Esophagus muscularis mucosa (tissue), 4 donors: ENCODE data around the gene CD34. TPM values are rescaled to one million over a fixed set of nuclear protein-coding genes. Genes with fewer than 3 reads are reported as not detected.

Source experiments
- DNase-seq: peaks from one replicate; pipeline ENCODE4 v3.0.0-alpha.2; 2017; ENCODE audit errors: extremely low spot score
- H3K27ac ChIP-seq, 4 donors: fragments of 200-600 bp; sonication (generic); replicated peaks in 1 of 4; 1 replicate in 3 of 4; 2 replicates in 1 of 4; pipeline ENCODE4 v1.5.1; 2016 to 2019; ENCODE audit warnings: mild to moderate bottlenecking in 1 of 4
- H3K27me3 ChIP-seq, 4 donors: fragments of 200-600 bp; sonication (generic); one replicate each; pipeline versions ENCODE4 v1.5.1 to v1.6.0; 2016 to 2019
- H3K36me3 ChIP-seq, 4 donors: fragments of 200-600 bp; sonication (generic); one replicate each; pipeline ENCODE4 v1.5.1; 2016 to 2019
- H3K4me1 ChIP-seq, 4 donors: fragments of 200-600 bp; sonication (generic); one replicate each; pipeline ENCODE4 v1.5.1; 2016 to 2019
- H3K4me3 ChIP-seq, 4 donors: fragments of 200-600 bp; sonication (generic); 1 replicate in 2 of 4; 2 replicates in 2 of 4; pipeline ENCODE4 v1.5.1; 2016 to 2019; ENCODE audit warnings: mild to moderate bottlenecking in 4 of 4, moderate library complexity in 1 of 4
- H3K9me3 ChIP-seq, 4 donors: fragments of 200-600 bp; sonication (generic); 1 replicate in 3 of 4; 2 replicates in 1 of 4; pipeline ENCODE4 v1.5.1; 2016 to 2019
- CTCF ChIP-seq, 3 experiments: fragments of 200-600 bp in 2 of 3; fragments of 450-650 bp in 1 of 3; sonication (generic) in 2 of 3; IDR thresholded peaks; one replicate each; pipeline ENCODE4 v1.5.1; 2017 to 2019; ENCODE audit warnings: antibody characterized with exemption in 3 of 3, mild to moderate bottlenecking in 2 of 3, moderate library complexity in 1 of 3
- EP300 ChIP-seq: sonication (generic); formaldehyde crosslinking; IDR thresholded peaks from one replicate; pipeline ENCODE4 v1.6.1; 2017; ENCODE audit warnings: antibody characterized with exemption
- POLR2A ChIP-seq: fragments of 450-650 bp; IDR thresholded peaks from one replicate; pipeline ENCODE4 v1.6.1; 2017; ENCODE audit warnings: antibody characterized with exemption, moderate library complexity, mild to moderate bottlenecking, low read depth
- POLR2AphosphoS5 ChIP-seq, 2 donors: sonication (generic); formaldehyde crosslinking; IDR thresholded peaks; one replicate each; pipeline ENCODE4 v1.6.1; 2017; ENCODE audit warnings: antibody characterized with exemption in 2 of 2
- WGBS: methylation state at CpG from one replicate; pipeline ENCODE4 v1.1.5; 2018; 5-methylcytosine and 5-hydroxymethylcytosine counted together
- intact Hi-C: fragments of 100-400 bp; cut with DNase I; formaldehyde crosslinking; loops from one replicate; pipeline ENCODE4 v1.15.1; 2023
- total RNA-seq, 4 donors: library from RNA; depleted of rRNA; stranded (reverse); fragments of >200 nt; gene quantifications; one replicate each; pipeline versions ENCODE4 v1.1.0 to v1.2.1, GENCODE V29; 2016

Gene CD34
- total RNA-seq, 4 donors from 2014 or later: 70.2 to 136 (median 93.3) TPM

GRCh38 chr1:207875532-207875931 is 35.4 kb downstream of the CD34 start:
- H3K36me3 ChIP-seq: peaks cover 0 to 13% (median 0%) of the 10 kb centered on the region in 4 donors
- no peaks in the 10 kb centered on the region for H3K9me3 ChIP-seq
- TF ChIP-seq POLR2AphosphoS5 (IDR thresholded peaks at IDR 0.05) (no peak), EP300 (no peak), POLR2A (no peak), CTCF (IDR thresholded peaks at IDR 0.05) (no peak)
- 68% methylated on average over 4 of the region's 4 CpGs for WGBS
- intact Hi-C loops: no loop called here
- no peak overlapping the region for H3K4me3 ChIP-seq
- no peak overlapping the region for H3K27ac ChIP-seq
- DNase-seq: no peak
- no peaks in the 10 kb centered on the region for H3K27me3 ChIP-seq
- H3K4me1 ChIP-seq: peaks cover 15 to 38% (median 36%) of the 10 kb centered on the region in 4 donors

- 44% methylated on average over 8 of the region's 8 CpGs for WGBS
- DNase-seq: no peak
- Histone ChIP-seq H3K27me3 (no peaks in the 10 kb centered on the region), H3K36me3 (no peaks in the 10 kb centered on the region), H3K27ac (peak overlapping the region; percentile 16 to 49 (median 24)), H3K4me1 (peaks cover 21 to 52% (median 49%) of the 10 kb centered on the region in 4 donors), H3K9me3 (no peaks in the 10 kb centered on the region), H3K4me3 (no peak overlapping the region)
- intact Hi-C loops: loop anchor here (5.0 kb wide), 1 partner anchor 121 kb away; the partner anchor contains the start of gene CD46
- no peak for TF ChIP-seq POLR2A
- no peak for TF ChIP-seq CTCF (IDR thresholded peaks at IDR 0.05)
- no peak for TF ChIP-seq POLR2AphosphoS5 (IDR thresholded peaks at IDR 0.05)
- no peak for TF ChIP-seq EP300
Measured at GRCh38 chr1:207873055-207873890, 37.7 kb downstream of the CD34 start.

GRCh38 chr1:207872621-207873020 is 38.3 kb downstream of the CD34 start:
- Histone ChIP-seq H3K9me3 (no peaks in the 10 kb centered on the region), H3K4me3 (no peak overlapping the region), H3K27ac (peak overlapping the region in 2 of 4 donors; percentile 23 to 24), H3K4me1 (peaks cover 23 to 57% (median 52%) of the 10 kb centered on the region in 4 donors), H3K36me3 (no peaks in the 10 kb centered on the region), H3K27me3 (no peaks in the 10 kb centered on the region)
- no peak for TF ChIP-seq EP300
- no peak for TF ChIP-seq POLR2AphosphoS5 (IDR thresholded peaks at IDR 0.05)
- TF ChIP-seq CTCF (IDR thresholded peaks at IDR 0.05): no peak
- no peak for TF ChIP-seq POLR2A
- intact Hi-C loops: loop anchor here (5.0 kb wide), 1 partner anchor 120 kb away; the partner anchor contains the start of gene CD46
- no peak for DNase-seq
- 79% methylated on average over 2 of the region's 2 CpGs for WGBS

- Histone ChIP-seq H3K27me3 (no peaks in the 10 kb centered on the region), H3K4me1 (peaks cover 38 to 72% (median 66%) of the 10 kb centered on the region in 4 donors), H3K4me3 (no peak overlapping the region), H3K9me3 (no peaks in the 10 kb centered on the region), H3K36me3 (no peaks in the 10 kb centered on the region), H3K27ac (peak overlapping the region; percentile 16 to 98 (median 57))
- intact Hi-C loops: loop anchor here (5.0 kb wide), 1 partner anchor 119 kb away; the partner anchor contains the start of gene CD46
- TF ChIP-seq EP300 (no peak), POLR2A (no peak), CTCF (IDR thresholded peaks at IDR 0.05) (no peak), POLR2AphosphoS5 (IDR thresholded peaks at IDR 0.05) (no peak)
- no peak for DNase-seq
- WGBS: 88% methylated on average over 6 of the region's 6 CpGs
Measured at GRCh38 chr1:207871117-207871649, 39.7 kb downstream of the CD34 start.
